Measurements from ENCODE around the gene WNT8A.
A peak's percentile ranks its signal among the peaks of the same experiment; 100 is the strongest.
"Not testable (repeated sequence)": the region's sequence is repeated elsewhere in the genome, so short reads cannot be mapped to it uniquely, and the experiment has no call there.

The WNT8A gene

DNA sequence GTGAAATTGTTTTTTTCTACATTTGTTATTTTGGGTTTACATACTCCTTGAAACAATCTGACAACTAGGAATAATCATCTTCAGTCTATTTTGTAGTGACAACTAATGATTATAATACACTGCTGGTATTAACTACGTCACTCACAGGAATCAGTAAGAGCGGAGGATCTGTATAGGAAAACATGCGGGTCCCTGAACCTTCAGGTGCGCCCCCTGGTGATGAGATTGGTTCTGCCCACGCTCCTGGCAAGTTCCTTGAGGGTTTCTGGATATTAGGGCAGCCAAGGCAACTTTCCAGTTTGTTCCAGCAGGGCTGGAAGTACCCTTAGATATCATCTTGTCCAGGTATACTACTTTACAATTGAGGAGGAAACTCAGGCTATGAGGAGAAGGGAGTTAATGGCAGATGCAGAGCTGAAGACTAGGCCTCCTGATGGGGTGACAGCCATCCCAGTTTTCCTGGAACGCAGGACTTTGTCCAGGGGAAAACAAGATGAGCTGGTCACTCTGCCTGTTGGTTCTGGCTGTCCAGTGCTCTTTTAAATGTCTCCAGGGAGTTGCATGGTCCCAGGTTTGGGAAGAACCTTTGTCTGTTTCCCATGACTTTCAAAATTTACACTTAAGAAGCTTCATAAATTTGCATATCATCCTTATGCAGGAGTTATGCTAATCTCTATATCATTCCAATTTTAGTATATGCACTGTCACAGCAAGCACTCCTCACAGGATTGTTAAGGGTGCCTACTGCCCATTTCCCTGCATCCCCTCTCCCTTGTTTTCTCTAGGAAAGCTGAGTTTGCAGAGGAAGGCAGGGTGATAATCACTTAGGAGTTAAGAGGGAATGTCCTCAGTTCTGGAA, 14.9 kb upstream of the WNT8A start:
- DNase-seq = peak; percentile 55 to 65
- Mint-ChIP-seq H3K4me3 (no peak overlapping the region), H3K27ac (no peak overlapping the region), H3K27me3 (no peaks in the 10 kb centered on the region), H3K4me1 (peaks cover 11% of the 10 kb centered on the region), H3K9me3 (no peaks in the 10 kb centered on the region)
- peak; percentile 70 for ATAC-seq

DNA sequence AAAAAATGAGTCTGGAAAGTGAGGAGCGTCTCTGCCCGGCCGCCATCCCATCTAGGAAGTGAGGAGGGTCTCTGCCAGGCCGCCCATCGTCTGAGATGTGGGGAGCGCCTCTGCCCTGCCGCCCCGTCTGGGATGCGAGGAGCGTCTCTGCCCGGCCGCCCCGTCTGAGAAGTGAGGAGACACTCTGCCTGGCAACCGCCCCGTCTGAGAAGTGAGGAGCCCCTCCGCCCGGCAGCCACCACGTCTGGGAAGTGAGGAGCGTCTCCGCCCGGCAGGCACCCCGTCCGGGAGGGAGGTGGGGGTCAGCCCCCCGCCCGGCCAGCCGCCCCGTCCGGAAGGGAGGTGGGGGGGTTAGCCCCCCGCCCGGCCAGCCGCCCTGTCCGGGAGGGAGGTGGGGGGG, 13.8 kb upstream of the WNT8A start:
- not testable (repeated sequence) for DNase-seq, H3K27ac Mint-ChIP-seq, H3K9me3 Mint-ChIP-seq, H3K27me3 Mint-ChIP-seq, ATAC-seq, H3K4me3 Mint-ChIP-seq
- H3K4me1 Mint-ChIP-seq = peaks cover 11% of the 10 kb centered on the region

GRCh38 chr5:138077064-138077696, 6.7 kb upstream of the WNT8A start:
- no peak overlapping the region for H3K4me3 Mint-ChIP-seq
- H3K9me3 Mint-ChIP-seq = no peaks in the 10 kb centered on the region
- H3K27me3 Mint-ChIP-seq = no peaks in the 10 kb centered on the region
- DNase-seq (peak; percentile 13 to 35), ATAC-seq (no peak)
- H3K27ac Mint-ChIP-seq = no peak overlapping the region
- peaks cover 16% of the 10 kb centered on the region for H3K4me1 Mint-ChIP-seq

DNA sequence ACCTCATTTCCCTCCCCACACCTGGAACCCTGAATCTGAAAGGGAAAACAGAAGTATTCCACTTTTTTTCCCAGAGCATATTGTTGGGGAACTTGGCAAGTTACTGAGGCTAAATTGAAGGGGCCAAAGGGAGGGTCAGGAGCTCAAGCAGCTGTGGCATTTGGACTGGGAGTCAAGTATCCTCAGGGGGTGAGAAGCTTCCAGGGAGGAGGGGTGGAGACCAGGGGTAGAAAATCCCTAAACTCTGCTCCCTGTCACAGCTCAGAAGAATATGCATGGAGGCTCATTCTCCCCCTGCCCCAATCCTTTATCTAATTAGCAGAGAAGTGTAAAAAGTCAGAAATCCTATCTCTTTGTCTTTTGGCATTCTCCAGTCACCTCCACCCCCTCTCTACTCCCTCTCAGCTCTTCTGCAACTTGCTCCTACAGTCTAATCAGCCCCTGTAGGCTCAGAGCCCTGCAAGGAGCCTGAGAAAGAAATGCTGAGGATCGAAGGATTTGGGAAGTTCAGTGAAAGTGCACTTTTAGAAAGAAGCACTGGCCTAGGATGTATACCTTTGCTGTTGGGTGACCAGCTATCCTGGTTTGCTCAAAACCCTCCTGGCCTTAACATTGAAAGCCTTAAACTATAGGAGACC, 5.7 kb upstream of the WNT8A start:
- Mint-ChIP-seq H3K4me1 (peaks cover 16% of the 10 kb centered on the region), H3K4me3 (no peak overlapping the region), H3K27ac (no peak overlapping the region), H3K9me3 (no peaks in the 10 kb centered on the region), H3K27me3 (no peaks in the 10 kb centered on the region)
- DNase-seq (no peak), ATAC-seq (no peak)

- peak overlapping the region in 1 of 2 donors; percentile 37 for H3K27ac Mint-ChIP-seq
- no peaks in the 10 kb centered on the region for H3K27me3 Mint-ChIP-seq
- no peaks in the 10 kb centered on the region for H3K9me3 Mint-ChIP-seq
- peaks cover 16% of the 10 kb centered on the region for H3K4me1 Mint-ChIP-seq
- no peak for DNase-seq
- H3K4me3 Mint-ChIP-seq = no peak overlapping the region
- no peak for ATAC-seq
These were observed 1.8 kb upstream of the WNT8A start for GRCh38 chr5:138082033-138082432.

GRCh38 chr5:138091685-138092084, 7.9 kb downstream of the WNT8A start:
- Mint-ChIP-seq H3K27me3 (no peaks in the 10 kb centered on the region), H3K4me3 (no peak overlapping the region), H3K27ac (no peak overlapping the region), H3K9me3 (no peaks in the 10 kb centered on the region), H3K4me1 (peaks cover 34% of the 10 kb centered on the region)
- no peak for ATAC-seq
- no peak for DNase-seq

- H3K4me1 Mint-ChIP-seq = peaks cover 41% of the 10 kb centered on the region
- H3K27ac Mint-ChIP-seq = no peak overlapping the region
- DNase-seq (no peak), ATAC-seq (no peak)
- no peaks in the 10 kb centered on the region for H3K9me3 Mint-ChIP-seq
- H3K27me3 Mint-ChIP-seq = no peaks in the 10 kb centered on the region
- no peak overlapping the region for H3K4me3 Mint-ChIP-seq
These were observed 8.5 kb downstream of the WNT8A start for GRCh38 chr5:138092301-138092700.

GRCh38 chr5:138093036-138093435, 9.2 kb downstream of the WNT8A start:
- H3K4me1 Mint-ChIP-seq = peaks cover 43% of the 10 kb centered on the region
- no peaks in the 10 kb centered on the region for H3K9me3 Mint-ChIP-seq
- no peak overlapping the region for H3K27ac Mint-ChIP-seq
- ATAC-seq (no peak), DNase-seq (no peak)
- H3K4me3 Mint-ChIP-seq = no peak overlapping the region
- no peaks in the 10 kb centered on the region for H3K27me3 Mint-ChIP-seq

GRCh38 chr5:138095100-138095907, 11.5 kb downstream of the WNT8A start:
- H3K4me1 Mint-ChIP-seq = peaks cover 43% of the 10 kb centered on the region
- no peaks in the 10 kb centered on the region for H3K9me3 Mint-ChIP-seq
- peaks cover 8% of the 10 kb centered on the region for H3K27me3 Mint-ChIP-seq
- no peak overlapping the region for H3K27ac Mint-ChIP-seq
- ATAC-seq (no peak), DNase-seq (no peak)
- H3K4me3 Mint-ChIP-seq = no peak overlapping the region

DNA sequence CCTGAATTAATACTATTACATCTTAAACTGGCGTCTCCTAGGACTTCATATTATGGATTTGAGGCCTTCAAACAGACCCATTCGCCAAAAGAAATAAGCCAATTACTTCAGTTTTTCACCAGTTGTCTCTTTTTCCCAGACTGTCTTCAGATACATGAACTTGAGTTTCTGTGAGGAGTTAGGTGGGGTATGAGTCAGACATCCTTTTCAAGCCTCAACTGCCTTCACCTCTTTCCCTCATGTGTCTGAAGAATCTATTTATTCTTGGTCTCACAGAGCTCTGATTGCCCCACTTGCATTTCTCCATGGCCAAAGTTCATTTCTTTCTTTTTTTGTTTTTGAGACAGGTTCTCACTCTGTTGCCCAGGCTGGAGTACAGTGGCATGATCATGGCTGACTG, 12.5 kb downstream of the WNT8A start:
- Mint-ChIP-seq H3K4me1 (peaks cover 43% of the 10 kb centered on the region), H3K27me3 (peaks cover 8% of the 10 kb centered on the region), H3K27ac (peak overlapping the region in 1 of 2 donors; percentile 0), H3K9me3 (no peaks in the 10 kb centered on the region), H3K4me3 (no peak overlapping the region)
- ATAC-seq = peak; percentile 54
- no peak for DNase-seq

DNA sequence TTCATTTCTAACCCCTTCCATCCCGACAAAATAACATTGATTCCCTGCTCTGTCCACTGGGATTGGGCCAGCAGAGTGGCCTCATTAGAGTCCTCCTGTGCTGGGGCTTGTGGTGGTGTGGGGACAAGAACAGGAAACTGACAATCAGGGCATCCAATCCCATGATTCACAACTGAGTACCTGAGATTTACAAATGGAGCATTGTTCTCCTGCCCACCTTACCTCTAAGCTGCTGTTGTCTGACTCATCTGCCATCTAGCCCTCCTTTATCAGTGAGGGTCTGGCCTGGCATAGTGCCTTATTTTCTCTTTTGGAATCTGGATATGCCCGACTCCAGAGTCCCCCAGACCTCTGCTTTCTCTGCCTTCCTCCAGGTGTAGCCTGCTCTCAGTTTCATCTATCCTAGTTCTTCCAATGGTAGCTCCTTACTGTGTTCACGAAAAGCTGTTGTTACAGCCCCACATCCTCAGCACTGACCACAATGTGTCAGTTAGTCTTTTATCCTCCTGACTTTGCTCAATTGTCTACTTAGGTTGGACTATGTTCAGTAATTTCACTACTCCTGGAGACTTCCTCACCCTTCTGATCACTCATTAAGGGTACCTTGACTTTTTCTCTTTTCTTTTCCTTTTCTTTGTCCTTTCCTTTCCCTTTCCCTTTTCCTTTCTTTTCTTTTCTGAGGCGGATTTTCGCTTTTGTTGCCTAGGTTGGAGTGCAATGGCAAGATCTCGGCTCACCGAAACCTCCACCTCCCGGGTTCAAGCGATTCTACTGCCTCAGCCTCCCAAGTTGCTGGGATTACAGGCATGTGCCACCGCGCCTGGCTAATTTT, 13.4 kb downstream of the WNT8A start:
- no peak overlapping the region for H3K27ac Mint-ChIP-seq
- DNase-seq (no peak), ATAC-seq (no peak)
- H3K4me3 Mint-ChIP-seq = no peak overlapping the region
- H3K27me3 Mint-ChIP-seq = peaks cover 8% of the 10 kb centered on the region
- peaks cover 43% of the 10 kb centered on the region for H3K4me1 Mint-ChIP-seq
- H3K9me3 Mint-ChIP-seq = no peaks in the 10 kb centered on the region

DNA sequence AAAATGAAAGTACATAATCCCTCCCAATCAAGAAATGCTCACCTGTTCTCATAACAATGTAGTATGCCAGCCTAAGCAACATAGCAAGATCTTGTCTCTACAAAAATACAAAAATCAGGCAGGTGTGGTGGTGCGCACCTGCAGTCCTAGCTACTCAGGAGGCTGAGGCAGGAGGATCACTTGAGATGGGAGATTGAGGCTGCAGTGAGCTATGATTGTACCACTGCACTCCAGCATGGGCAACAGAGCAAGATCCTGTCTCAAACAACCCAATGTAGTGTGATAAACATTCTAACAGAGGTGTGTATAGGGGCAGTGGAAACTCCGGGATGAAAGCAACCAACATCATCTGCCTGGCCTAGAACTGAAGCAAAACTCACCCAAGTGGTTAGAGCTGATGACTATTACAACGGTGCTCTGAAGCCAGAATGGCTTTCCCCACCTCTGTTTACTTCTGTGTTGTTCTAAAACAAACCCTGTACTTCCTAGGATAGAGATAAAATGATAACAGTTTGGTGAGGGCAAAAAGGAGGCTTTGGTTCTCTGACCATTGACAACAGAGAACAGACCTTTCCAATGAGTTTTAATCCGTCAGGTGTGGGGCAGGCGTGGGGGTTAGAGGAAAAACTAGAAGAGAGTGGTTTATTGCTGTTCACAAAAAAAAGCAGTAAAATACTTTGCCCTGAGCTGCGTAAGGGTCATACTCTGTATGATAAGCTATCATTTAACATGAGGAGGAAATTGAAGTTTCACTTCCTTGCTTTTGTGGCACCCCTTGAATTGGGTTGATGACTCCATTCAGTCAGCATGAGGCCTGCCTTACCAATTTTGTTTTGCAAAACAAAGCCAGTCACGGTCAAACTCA, 18.9 kb downstream of the WNT8A start:
- Mint-ChIP-seq H3K27ac (no peak overlapping the region), H3K4me1 (no peaks in the 10 kb centered on the region), H3K4me3 (no peak overlapping the region), H3K27me3 (peaks cover 8% of the 10 kb centered on the region), H3K9me3 (no peaks in the 10 kb centered on the region)
- DNase-seq = no peak
- no peak for ATAC-seq

DNA sequence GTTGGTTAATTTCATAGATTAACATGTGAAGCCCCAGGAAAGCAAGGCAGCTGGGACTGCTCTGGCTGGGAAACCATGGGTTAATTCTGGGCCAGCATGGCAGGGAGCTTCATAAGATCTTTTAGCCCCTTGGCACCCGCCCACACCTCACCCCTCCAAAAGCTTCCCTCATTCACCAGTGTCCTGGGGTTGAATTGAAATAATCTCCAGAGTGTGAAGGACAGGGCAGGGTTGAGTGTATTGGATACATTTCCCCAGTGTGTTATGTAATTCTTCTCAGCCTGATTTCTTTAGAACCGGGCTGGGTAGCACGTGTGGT, 19.4 kb downstream of the WNT8A start:
- no peak for DNase-seq
- Mint-ChIP-seq H3K27me3 (peaks cover 8% of the 10 kb centered on the region), H3K27ac (no peak overlapping the region), H3K4me3 (no peak overlapping the region), H3K4me1 (no peaks in the 10 kb centered on the region), H3K9me3 (no peaks in the 10 kb centered on the region)
- no peak for ATAC-seq

GRCh38 chr5:138105709-138106108, 21.9 kb downstream of the WNT8A start:
- H3K27me3 Mint-ChIP-seq = peaks cover 5% of the 10 kb centered on the region
- H3K27ac Mint-ChIP-seq = no peak overlapping the region
- no peak for DNase-seq
- no peak for ATAC-seq
- no peak overlapping the region for H3K4me3 Mint-ChIP-seq
- H3K4me1 Mint-ChIP-seq = no peaks in the 10 kb centered on the region
- H3K9me3 Mint-ChIP-seq = no peaks in the 10 kb centered on the region
